Renal pelvis (tissue), 4 donors: ENCODE measurements around the gene UBE2F. TPM values are rescaled to one million over a fixed set of nuclear protein-coding genes. Genes with fewer than 3 reads are reported as not detected.
"Not testable (repeated sequence)": the region's sequence is repeated elsewhere in the genome, so short reads cannot be mapped to it uniquely, and the experiment has no call there.

Experiments used
- DNase-seq: peaks from one replicate; pipeline ENCODE4 v3.0.0-alpha.2; 2013
- polyA plus RNA-seq, 3 donors: library from polyadenylated mRNA; unstranded; fragments of 120-200 nt; gene quantifications; one replicate each; pipeline ENCODE4 v1.2.1, GENCODE V29; 2013; ENCODE audit not compliant: insufficient read length in 3 of 3

The UBE2F gene
- polyA plus RNA-seq, 3 donors: 40.5 to 43.6 (median 42.1) TPM

DNA sequence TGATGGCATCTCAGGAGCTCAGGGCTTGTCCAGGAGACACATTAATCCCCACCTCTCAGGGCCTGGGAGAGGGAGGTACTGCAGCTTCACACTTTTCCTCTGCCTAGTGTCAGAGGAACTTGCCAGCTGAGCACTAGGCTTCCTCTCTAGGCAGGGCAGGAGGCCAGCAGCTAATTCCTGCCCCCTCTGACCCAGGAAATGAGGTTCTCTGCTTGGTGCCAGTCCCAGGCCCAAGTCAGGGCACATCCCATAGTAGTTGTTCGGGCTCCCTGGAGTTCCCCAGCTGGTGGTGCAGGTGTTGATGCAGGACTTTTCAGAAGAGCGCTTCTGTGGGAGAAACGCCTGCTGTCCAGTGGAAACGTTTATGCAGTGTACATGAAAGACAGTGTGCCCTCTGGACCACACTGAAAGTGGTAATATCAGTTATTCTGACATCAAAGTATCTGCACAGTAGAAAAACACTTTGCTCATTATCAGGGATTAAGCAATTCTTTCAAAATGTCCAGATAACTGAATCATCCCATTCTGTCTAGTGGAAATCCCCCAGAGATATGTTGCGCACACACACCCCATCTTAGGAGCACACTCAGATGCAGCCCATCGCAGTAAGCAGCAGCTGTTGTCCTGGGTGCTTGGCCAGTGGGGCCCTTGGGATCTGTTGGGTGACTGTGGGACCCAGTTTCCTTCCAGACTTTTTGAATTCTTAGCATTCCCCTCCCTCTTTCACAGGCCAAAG is 76.2 kb downstream of the UBE2F start:
- no peak for DNase-seq

- no peak for DNase-seq
These were observed 77.0 kb downstream of the UBE2F start for GRCh38 chr2:238043851-238044250.

DNA sequence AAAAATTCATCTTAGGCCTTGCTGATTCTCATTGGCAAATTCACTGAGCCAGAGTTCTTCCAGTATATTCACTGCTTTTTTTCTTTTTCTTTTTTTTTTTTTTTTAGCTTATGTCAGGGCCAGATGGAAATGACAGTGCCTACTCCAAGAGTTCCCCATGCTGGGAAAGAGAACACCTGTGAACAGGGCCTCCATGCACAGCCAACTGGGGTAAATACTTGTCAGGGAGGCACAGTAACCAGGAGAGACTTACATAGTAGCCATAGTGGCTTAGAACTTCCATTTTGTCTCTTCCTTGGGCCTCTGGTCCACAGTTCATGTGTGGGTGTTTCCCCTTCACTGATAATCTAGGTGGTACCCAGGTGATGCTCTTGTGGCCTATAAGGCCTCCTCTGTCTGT is 78.8 kb downstream of the UBE2F start:
- DNase-seq: no peak

GRCh38 chr2:238046725-238047270 is 80.0 kb downstream of the UBE2F start:
- no peak for DNase-seq

- DNase-seq: no peak
These were observed 86.5 kb downstream of the UBE2F start for GRCh38 chr2:238053191-238053776.

- DNase-seq: no peak
These were observed 89.0 kb downstream of the UBE2F start for GRCh38 chr2:238055841-238056240.

DNA sequence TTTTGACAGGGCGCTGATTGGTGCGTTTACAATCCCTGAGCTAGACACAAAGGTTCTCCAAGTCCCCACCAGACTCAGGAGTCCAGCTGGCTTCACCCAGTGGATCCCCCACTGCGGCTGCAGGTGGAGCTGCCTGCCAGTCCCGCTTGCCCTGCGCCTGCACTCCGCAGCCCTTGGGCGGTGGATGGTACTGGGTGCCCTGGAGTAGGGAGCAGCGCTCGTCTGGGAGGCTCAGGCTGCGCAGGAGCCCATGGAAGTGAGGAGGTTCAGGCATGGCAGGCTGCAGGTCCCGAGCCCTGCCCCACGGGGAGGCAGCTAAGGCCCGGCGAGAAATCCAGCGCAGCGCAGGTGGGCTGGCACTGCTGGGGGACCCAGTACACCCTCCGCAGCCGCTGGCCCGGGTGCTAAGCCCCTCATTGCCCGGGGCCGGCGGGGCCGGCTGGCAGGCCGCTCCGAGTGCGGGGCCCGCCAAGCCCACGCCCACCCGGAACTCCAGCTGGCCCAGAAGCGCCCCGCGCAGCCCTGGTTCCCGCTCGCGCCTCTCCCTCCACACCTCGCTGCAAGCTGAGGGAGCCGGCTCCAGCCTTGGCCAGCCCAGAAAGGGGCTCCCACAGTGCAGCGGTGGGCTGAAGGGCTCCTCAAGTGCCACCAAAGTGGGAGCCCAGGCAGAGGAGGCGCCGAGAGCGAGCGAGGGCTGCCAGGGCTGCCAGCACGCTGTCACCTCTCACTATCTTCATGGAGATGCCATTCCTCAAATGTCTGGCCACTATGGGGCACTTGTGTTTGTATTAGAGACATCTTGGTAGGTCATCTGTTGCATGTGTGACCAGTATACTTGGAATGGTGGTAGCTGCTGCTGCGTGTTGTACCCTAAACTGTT is 91.1 kb downstream of the UBE2F start:
- DNase-seq: not testable (repeated sequence)

DNA sequence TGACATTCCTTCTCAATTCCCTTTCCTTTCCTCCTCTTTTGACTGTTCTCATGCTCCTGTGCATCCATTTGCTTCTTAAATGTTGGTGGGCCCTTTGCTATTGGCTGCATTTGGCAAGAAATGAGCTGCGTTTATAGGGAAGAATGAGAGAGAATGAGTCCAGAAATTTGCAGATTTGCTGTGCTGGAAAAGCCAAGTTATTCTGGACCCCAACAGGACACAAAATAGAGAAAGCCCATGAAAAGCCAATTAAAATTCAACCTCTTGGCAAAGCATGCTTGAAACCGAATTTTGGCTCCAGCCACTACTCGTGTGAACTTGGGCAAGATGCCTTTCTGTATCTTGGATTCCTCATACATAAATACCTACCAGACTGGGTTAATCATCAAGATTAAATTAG is 92.7 kb downstream of the UBE2F start:
- DNase-seq: no peak

DNA sequence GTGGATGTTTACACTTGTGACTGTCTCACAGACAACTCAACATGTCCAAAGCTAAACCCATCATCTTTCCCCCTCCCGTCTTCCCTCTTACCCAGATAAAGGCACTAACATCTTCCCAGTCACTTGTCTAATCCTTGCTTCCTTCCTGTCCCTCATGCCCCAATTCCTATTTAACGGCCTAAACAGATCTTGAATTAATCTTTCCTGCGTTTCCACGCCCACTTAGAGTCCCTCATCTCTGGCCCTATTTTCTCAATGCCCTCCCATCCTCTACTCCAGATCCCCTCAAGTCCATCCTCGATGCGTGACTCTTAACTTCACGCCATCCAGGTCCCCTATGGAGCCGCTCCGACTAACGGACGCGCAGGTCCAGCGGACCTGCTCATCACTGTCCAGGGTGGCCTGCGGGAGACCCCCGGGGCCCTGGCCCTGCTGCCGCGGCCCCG is 93.3 kb downstream of the UBE2F start:
- no peak for DNase-seq

- DNase-seq: peak; percentile 98
These were observed 93.9 kb downstream of the UBE2F start, which contains the start of gene SCLY for GRCh38 chr2:238060542-238061314. Gene SCLY (plus strand): TSS chr2:238061001. CDS start chr2:238061055, 54 bp downstream.

- DNase-seq: no peak
These were observed 94.7 kb downstream of the UBE2F start for GRCh38 chr2:238061315-238062202.

DNA sequence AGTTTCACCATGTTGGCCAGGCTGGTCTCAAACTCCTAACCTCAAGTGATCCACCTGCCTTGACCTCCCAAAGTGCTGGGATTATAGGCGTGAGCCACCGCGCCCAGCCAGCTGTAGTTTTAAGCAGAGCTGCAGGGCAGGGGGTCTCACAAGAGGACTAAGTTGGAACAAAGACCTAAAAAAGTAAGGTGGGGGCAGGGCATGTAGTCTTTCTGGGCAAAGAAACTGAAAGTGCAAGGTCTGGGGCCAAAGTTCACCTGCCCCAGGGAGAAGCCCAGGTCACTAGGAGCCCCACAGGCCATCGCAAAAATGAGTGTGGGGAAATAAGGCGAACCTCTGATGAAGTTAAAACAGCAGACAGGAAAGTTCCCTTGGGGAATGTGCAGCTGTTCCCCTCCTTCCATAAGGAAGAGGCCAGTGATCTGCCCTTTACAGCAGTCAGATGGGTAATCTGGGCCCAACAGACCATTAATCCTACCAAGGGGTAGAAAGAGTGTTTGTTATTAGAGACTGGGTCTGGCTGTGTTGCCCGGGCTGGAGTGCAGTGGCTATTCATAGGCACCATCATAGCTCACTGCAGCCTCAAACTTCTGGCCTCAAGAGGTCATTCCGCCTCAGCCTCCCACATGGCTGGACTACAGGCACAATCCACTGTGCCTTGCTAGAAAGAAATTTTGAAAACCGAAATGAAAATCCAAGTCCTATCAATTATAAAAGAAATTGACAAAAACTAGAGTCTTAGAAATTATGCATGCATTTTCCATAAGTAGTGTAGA is 96.8 kb downstream of the UBE2F start:
- no peak for DNase-seq

DNA sequence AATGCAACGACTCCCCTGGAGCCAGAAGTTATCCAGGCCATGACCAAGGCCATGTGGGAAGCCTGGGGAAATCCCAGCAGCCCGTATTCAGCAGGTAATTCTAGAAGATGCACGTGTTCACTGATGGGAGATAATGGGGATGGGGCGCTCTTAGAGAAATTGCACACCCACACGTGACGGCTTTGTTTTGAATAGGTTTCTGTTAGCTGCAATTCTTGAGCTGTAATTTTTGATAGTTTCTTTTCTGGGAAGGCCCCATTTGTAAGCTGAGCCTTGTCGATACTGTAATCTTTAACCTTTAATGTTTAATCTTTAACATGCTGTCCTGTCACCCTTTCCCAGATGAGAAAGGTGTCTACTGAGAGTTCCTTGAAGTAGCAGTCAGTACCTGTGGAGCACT is 97.6 kb downstream of the UBE2F start:
- no peak for DNase-seq

DNA sequence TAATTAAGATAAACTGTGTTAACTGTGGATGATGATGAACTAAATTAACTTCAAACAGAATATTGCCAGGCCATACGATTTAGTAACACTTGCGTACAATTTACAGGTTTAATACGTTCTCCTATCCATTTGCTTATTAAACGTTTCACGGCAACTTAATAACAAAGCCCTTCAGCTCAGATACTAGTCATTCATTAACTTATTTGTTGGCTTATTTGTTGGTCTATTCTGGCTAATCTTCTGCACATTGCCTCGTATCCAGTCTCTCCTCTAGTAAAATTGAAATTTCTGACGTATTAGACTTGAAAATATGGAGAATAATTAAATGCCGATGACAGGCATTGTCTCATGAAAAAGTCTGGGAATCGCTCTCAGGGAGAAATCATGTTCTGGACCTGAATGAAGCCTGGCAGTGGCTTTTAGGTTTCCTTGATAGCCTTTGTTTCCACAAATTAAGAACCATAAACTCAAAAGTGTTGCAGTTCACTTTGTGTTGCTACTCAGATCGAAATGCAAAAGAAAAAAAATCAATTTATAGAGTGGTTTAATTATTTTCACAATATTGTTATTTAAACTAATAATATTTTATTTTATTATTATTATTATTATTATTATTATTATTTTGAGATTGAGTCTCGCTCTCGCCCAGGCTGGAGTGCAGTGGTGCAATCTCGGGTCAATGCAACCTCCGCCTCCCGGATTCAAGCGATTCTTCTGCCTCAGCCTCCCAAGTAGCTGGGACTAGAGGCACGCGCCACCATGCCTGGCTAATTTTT is 98.4 kb downstream of the UBE2F start:
- DNase-seq: no peak

- no peak for DNase-seq
These were observed 99.4 kb downstream of the UBE2F start for GRCh38 chr2:238066218-238066617.

DNA sequence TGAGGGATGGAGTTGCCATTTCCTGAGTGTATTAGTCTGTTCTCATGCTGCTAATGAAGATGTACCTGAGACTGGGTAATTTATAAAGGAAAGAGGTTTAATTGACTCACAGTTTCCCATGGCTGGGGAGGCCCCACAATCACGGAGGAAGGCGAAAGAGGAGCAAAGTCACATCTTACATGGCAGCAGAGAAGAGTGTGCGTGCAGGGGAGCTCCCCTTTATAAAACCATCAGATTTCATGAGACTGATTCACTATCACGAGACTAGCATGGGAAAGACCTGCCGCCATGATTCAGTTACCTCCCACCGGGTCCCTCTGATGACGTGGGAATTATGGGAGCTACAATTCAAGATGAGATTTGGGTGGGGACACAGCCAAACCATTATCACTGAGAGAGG is 99.9 kb downstream of the UBE2F start:
- not testable (repeated sequence) for DNase-seq

- DNase-seq: no peak
These were observed 101.1 kb downstream of the UBE2F start for GRCh38 chr2:238067939-238068338.

- no peak for DNase-seq
These were observed 102.4 kb downstream of the UBE2F start for GRCh38 chr2:238069021-238069709.
